ENCODE results near the gene ZBTB48.

Gene ZBTB48

GRCh38 chr1:6585841-6586240 is 6.0 kb downstream of the ZBTB48 start:
- H3K4me3 ChIP-seq, result no peak overlapping the region
- peaks cover 4% of the 10 kb centered on the region for H3K36me3 ChIP-seq (ENCODE audit: insufficient read depth, low read length)
- no peak overlapping the region for H3K9ac ChIP-seq (ENCODE audit: insufficient read length)
- no peak overlapping the region for H3K27ac ChIP-seq
- H3K9me3 ChIP-seq (ENCODE audit: low read depth, low read length), result no peaks in the 10 kb centered on the region
- TF ChIP-seq POLR2AphosphoS5 (IDR thresholded peaks at IDR 0.05; ENCODE audit: borderline replicate concordance, low read depth, low read length), result no peak
- TF ChIP-seq EZH2 (IDR thresholded peaks at IDR 0.05), result no peak
- no peak for TF ChIP-seq FOXP2 (optimal IDR thresholded peaks at IDR 0.05; ENCODE audit: control extremely low read depth, extremely low read length, insufficient read depth)
- no peak for DNase-seq (ENCODE audit: low read depth, low spot score)

- Histone ChIP-seq H3K36me3 (ENCODE audit: insufficient read depth, low read length) (peaks cover 4% of the 10 kb centered on the region), H3K9me3 (ENCODE audit: low read depth, low read length) (no peaks in the 10 kb centered on the region), H3K4me3 (no peak overlapping the region), H3K27ac (no peak overlapping the region), H3K9ac (ENCODE audit: insufficient read length) (no peak overlapping the region)
- DNase-seq (ENCODE audit: low read depth, low spot score), result no peak
- TF ChIP-seq EZH2 (IDR thresholded peaks at IDR 0.05) (no peak), POLR2AphosphoS5 (IDR thresholded peaks at IDR 0.05; ENCODE audit: borderline replicate concordance, low read depth, low read length) (no peak), FOXP2 (optimal IDR thresholded peaks at IDR 0.05; ENCODE audit: control extremely low read depth, extremely low read length, insufficient read depth) (no peak)
Observed at GRCh38 chr1:6586404-6586816, 6.6 kb downstream of the ZBTB48 start.

- no peak for DNase-seq (ENCODE audit: low read depth, low spot score)
- H3K27ac ChIP-seq, result no peak overlapping the region
Observed at GRCh38 chr1:6587261-6588005, 7.6 kb downstream of the ZBTB48 start.

GRCh38 chr1:6588128-6588892 is 8.5 kb downstream of the ZBTB48 start:
- H3K9me3 ChIP-seq (ENCODE audit: low read depth, low read length), result no peaks in the 10 kb centered on the region
- TF ChIP-seq POLR2AphosphoS5 (IDR thresholded peaks at IDR 0.05; ENCODE audit: borderline replicate concordance, low read depth, low read length), result no peak
- no peak for TF ChIP-seq EZH2 (IDR thresholded peaks at IDR 0.05)
- no peak for TF ChIP-seq FOXP2 (optimal IDR thresholded peaks at IDR 0.05; ENCODE audit: control extremely low read depth, extremely low read length, insufficient read depth)
- peaks cover 4% of the 10 kb centered on the region for H3K36me3 ChIP-seq (ENCODE audit: insufficient read depth, low read length)
- no peak overlapping the region for H3K27ac ChIP-seq
- no peak overlapping the region for H3K9ac ChIP-seq (ENCODE audit: insufficient read length)
- H3K4me3 ChIP-seq, result no peak overlapping the region
- no peak for DNase-seq (ENCODE audit: low read depth, low spot score)

More at GRCh38 chr1:6587261-6588005, 7.6 kb downstream of the ZBTB48 start:
- Histone ChIP-seq H3K9me3 (ENCODE audit: low read depth, low read length) (no peaks in the 10 kb centered on the region), H3K4me3 (no peak overlapping the region), H3K9ac (ENCODE audit: insufficient read length) (no peak overlapping the region), H3K36me3 (ENCODE audit: insufficient read depth, low read length) (peaks cover 4% of the 10 kb centered on the region)
- no peak for TF ChIP-seq FOXP2 (optimal IDR thresholded peaks at IDR 0.05; ENCODE audit: control extremely low read depth, extremely low read length, insufficient read depth)
- TF ChIP-seq EZH2 (IDR thresholded peaks at IDR 0.05), result no peak
- TF ChIP-seq POLR2AphosphoS5 (IDR thresholded peaks at IDR 0.05; ENCODE audit: borderline replicate concordance, low read depth, low read length), result no peak

- H3K4me3 ChIP-seq, result no peak overlapping the region
- no peaks in the 10 kb centered on the region for H3K9me3 ChIP-seq (ENCODE audit: low read depth, low read length)
- TF ChIP-seq FOXP2 (optimal IDR thresholded peaks at IDR 0.05; ENCODE audit: control extremely low read depth, extremely low read length, insufficient read depth), result no peak
- no peak for TF ChIP-seq POLR2AphosphoS5 (IDR thresholded peaks at IDR 0.05; ENCODE audit: borderline replicate concordance, low read depth, low read length)
- TF ChIP-seq EZH2 (IDR thresholded peaks at IDR 0.05), result no peak
- no peak for DNase-seq (ENCODE audit: low read depth, low spot score)
- H3K27ac ChIP-seq, result peak overlapping the region; percentile 26; the same call in 1 of the 2 replicates
- H3K9ac ChIP-seq (ENCODE audit: insufficient read length), result no peak overlapping the region
- H3K36me3 ChIP-seq (ENCODE audit: insufficient read depth, low read length), result peaks cover 11% of the 10 kb centered on the region
Observed at GRCh38 chr1:6588893-6589520, 9.2 kb downstream of the ZBTB48 start.

- Histone ChIP-seq H3K9me3 (ENCODE audit: low read depth, low read length) (no peaks in the 10 kb centered on the region), H3K27ac (no peak overlapping the region), H3K36me3 (ENCODE audit: insufficient read depth, low read length) (peaks cover 20% of the 10 kb centered on the region), H3K4me3 (no peak overlapping the region), H3K9ac (ENCODE audit: insufficient read length) (no peak overlapping the region)
- TF ChIP-seq FOXP2 (optimal IDR thresholded peaks at IDR 0.05; ENCODE audit: control extremely low read depth, extremely low read length, insufficient read depth) (no peak), POLR2AphosphoS5 (IDR thresholded peaks at IDR 0.05; ENCODE audit: borderline replicate concordance, low read depth, low read length) (no peak), EZH2 (IDR thresholded peaks at IDR 0.05) (no peak)
- DNase-seq (ENCODE audit: low read depth, low spot score), result no peak
Observed at GRCh38 chr1:6590046-6590445, 10.3 kb downstream of the ZBTB48 start.

GRCh38 chr1:6591222-6591621 is 11.4 kb downstream of the ZBTB48 start:
- Histone ChIP-seq H3K36me3 (ENCODE audit: insufficient read depth, low read length) (peaks cover 31% of the 10 kb centered on the region), H3K4me3 (no peak overlapping the region), H3K9ac (ENCODE audit: insufficient read length) (no peak overlapping the region), H3K27ac (no peak overlapping the region), H3K9me3 (ENCODE audit: low read depth, low read length) (no peaks in the 10 kb centered on the region)
- DNase-seq (ENCODE audit: low read depth, low spot score), result no peak
- TF ChIP-seq EZH2 (IDR thresholded peaks at IDR 0.05), result no peak
- no peak for TF ChIP-seq FOXP2 (optimal IDR thresholded peaks at IDR 0.05; ENCODE audit: control extremely low read depth, extremely low read length, insufficient read depth)
- TF ChIP-seq POLR2AphosphoS5 (IDR thresholded peaks at IDR 0.05; ENCODE audit: borderline replicate concordance, low read depth, low read length), result no peak

- Histone ChIP-seq H3K4me3 (no peak overlapping the region), H3K27ac (no peak overlapping the region), H3K9ac (ENCODE audit: insufficient read length) (no peak overlapping the region), H3K9me3 (ENCODE audit: low read depth, low read length) (no peaks in the 10 kb centered on the region), H3K36me3 (ENCODE audit: insufficient read depth, low read length) (peaks cover 35% of the 10 kb centered on the region)
- TF ChIP-seq FOXP2 (optimal IDR thresholded peaks at IDR 0.05; ENCODE audit: control extremely low read depth, extremely low read length, insufficient read depth), result no peak
- no peak for TF ChIP-seq EZH2 (IDR thresholded peaks at IDR 0.05)
- no peak for TF ChIP-seq POLR2AphosphoS5 (IDR thresholded peaks at IDR 0.05; ENCODE audit: borderline replicate concordance, low read depth, low read length)
- DNase-seq (ENCODE audit: low read depth, low spot score), result no peak
Observed at GRCh38 chr1:6591644-6592043, 11.8 kb downstream of the ZBTB48 start.
